Esophagus squamous epithelium (tissue), 4 donors: ENCODE measurements around the gene SIGLEC9.

Source experiments
- POLR2A ChIP-seq, 4 donors: fragments of 450-650 bp; IDR thresholded peaks; one replicate each; pipeline ENCODE4 v1.6.1; 2017; ENCODE audit warnings: antibody characterized with exemption in 4 of 4, mild to moderate bottlenecking in 4 of 4, moderate library complexity in 3 of 4
- TF ChIP-seq, protein P1 (sequence below), 6 experiments: fragments of 450-650 bp in 4 of 6; fragments of 200-600 bp in 2 of 6; sonication (generic) in 2 of 6; IDR thresholded peaks; one replicate each; pipeline ENCODE4 v1.5.1; 2016 to 2019; ENCODE audit warnings: antibody characterized with exemption in 6 of 6, mild to moderate bottlenecking in 4 of 6, moderate library complexity in 4 of 6

DNA sequence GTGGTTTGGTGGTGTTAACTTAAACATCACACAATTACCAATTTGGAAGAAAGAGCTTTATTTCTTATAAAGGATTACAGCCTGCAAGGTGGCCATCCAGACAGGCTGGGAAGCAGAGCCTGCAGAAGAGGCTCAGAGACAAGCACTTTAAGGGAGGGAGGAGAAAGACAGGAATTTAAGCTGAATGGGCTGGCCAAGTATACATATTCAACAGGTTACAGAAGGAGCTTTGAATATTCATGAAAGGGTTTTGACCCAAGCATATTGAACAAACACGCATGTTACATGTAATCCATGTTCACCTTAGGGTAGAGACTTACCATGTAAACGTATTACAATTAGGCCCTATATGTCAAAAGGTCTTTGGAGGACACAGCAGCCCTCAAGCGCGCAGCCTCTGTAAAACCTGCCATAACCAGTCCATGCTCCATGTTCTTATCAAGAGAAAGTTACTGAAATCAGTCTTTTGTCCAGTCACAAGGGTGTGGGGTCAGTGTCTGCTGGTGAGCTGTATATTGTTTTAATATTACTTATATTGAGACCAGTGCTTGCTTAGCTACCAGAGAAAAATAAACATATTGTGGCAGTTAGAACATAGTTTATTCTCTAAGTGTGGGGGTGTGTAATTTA, 37.3 kb downstream of the SIGLEC9 start:
- TF ChIP-seq, protein P1, sequence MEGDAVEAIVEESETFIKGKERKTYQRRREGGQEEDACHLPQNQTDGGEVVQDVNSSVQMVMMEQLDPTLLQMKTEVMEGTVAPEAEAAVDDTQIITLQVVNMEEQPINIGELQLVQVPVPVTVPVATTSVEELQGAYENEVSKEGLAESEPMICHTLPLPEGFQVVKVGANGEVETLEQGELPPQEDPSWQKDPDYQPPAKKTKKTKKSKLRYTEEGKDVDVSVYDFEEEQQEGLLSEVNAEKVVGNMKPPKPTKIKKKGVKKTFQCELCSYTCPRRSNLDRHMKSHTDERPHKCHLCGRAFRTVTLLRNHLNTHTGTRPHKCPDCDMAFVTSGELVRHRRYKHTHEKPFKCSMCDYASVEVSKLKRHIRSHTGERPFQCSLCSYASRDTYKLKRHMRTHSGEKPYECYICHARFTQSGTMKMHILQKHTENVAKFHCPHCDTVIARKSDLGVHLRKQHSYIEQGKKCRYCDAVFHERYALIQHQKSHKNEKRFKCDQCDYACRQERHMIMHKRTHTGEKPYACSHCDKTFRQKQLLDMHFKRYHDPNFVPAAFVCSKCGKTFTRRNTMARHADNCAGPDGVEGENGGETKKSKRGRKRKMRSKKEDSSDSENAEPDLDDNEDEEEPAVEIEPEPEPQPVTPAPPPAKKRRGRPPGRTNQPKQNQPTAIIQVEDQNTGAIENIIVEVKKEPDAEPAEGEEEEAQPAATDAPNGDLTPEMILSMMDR (IDR thresholded peaks at IDR 0.05) = no peak
- TF ChIP-seq POLR2A (IDR thresholded peaks at IDR 0.05) = no peak
